ENCODE data around the gene DUSP8.

The DUSP8 gene

GRCh38 chr11:1554981-1555712 lies 16.9 kb downstream of the DUSP8 start:
- no peak for DNase-seq (ENCODE audit: low read depth in 2 of 2)

DNA sequence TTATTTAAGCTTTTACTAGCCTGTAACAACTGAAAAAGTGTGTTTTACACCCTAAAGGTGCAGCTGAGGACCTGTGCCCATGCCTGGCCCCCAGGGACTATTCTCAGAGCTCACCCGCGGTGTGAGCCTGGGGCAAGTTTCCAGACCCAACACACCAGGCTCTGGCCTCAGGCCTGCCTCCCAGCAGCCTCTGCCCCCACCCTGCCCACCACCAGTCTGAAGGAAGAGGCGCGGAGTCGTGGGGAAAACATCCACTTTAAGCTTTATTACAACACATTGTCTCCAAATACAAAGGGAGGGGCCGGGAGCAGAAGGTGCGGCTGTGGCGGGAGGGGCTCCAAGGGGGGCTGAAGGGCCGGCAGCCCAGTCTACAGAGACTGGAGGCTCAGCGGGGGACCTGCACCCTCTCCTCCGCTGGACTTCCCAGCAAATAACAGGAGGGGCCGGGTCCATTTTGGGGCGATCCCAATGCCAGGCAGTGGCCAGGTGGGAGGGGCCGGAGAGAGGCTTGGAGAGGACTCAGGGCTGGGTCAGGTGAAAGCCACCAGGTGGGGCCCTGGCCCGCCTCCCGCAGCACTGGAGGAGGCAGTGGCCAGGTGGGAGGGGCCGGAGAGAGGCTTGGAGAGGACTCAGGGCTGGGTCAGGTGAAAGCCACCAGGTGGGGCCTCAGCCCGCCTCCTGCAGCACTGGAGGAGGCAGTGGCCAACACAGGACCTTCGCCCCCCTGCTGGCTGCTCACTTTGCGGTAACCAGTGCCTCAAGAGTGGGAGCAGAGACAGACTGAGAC lies 18.1 kb downstream of the DUSP8 start:
- DNase-seq (ENCODE audit: low read depth in 2 of 2): no peak

DNA sequence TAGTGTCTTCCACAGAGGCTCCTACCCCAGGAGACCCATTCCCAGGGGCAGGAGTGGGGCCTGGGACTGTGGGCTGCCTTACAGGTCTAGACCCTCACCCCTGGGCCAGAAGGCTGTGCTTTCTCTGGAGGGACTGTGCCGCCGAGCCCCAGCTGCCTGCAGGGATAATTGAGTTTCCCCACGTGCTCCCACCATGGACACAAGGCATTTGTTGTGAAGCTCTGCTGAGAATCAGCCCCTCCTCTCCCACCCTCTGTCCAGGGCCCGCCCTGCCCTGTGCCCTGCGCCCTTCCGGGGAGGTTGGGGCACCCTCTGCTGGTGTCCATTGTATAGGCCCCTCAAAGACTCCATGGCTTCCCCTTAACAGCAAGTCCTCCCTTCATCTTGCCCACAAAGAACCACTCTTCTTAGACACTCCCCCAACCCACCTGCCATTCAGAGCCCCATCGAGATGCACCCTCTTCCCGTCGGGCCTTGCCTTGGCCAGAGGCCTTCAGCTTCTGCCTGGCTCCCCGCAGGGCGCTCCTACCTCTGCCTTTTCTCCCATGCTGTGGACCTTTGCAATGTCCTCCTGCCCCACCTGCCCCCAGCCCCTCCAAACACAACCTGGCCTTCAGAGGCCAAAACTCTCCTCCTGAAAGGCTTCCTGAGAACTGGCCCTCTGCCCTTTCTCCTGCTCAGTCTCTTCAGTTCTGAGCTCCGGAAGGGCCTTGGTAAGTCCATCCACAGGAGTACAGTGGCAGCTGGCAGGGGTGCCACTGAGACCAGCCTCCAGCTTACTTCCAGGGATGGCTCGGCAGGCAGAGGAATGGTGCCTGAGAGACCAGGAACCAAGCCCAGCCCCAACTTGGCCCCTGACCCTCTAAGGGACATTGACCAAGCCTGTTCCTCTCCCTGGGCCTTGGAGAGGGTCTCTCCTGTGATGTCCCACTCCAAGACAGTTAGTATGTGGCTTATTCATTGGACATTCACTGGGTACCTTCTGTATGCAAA lies 22.4 kb downstream of the DUSP8 start:
- no peak for DNase-seq (ENCODE audit: low read depth in 2 of 2)

GRCh38 chr11:1548221-1549070 lies 23.6 kb downstream of the DUSP8 start:
- no peak for DNase-seq (ENCODE audit: low read depth in 2 of 2)

GRCh38 chr11:1547467-1548098 lies 24.5 kb downstream of the DUSP8 start:
- DNase-seq (ENCODE audit: low read depth in 2 of 2): no peak

- DNase-seq (ENCODE audit: low read depth in 2 of 2): peak; percentile 21 to 25
Measured at GRCh38 chr11:1546536-1547466, 25.3 kb downstream of the DUSP8 start.

DNA sequence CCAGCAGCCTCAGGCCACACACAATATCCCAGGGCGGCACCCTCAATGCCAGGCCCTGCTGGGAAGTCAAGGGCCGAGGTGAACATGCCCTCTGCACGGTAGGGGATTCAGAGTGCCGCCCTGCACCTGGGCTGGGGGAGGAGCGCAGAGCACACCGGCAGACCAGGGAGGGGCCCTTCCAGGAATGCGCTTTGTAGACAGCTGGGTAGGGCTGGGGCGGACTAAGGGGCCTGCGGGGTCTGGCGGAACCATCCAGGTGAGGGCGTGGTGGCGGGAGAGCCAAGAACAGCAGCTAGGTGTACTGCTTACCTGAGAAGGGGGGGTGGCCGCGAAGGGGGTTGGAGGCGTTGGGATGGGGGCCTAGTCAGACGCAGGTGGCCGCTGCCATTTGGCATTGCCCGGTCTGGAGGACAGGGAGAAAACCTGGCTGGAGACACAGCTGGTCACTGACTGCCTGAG lies 26.0 kb downstream of the DUSP8 start:
- DNase-seq (ENCODE audit: low read depth in 2 of 2): no peak

DNA sequence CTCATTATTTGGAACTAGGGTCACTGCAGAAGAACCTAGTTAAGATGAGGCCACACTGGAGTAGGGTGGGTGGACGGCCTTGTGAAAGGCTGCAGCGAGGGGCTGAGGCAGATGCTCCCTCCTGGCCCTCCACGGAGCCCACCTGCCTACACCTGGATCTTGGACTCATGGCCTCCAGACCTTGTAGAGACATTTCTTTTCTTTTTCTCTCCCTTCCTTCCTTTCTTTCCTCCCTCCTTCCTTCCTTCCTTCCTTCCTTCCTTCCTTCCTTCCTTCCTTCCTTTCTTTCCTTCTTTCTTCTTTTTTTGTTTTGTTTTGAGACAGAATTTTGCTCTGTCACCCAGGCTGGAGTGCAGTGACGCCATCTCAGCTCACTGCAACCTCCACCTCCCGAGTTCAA lies 26.6 kb downstream of the DUSP8 start:
- no peak for DNase-seq (ENCODE audit: low read depth in 2 of 2)

GRCh38 chr11:1544536-1544935 lies 27.5 kb downstream of the DUSP8 start:
- no peak for DNase-seq (ENCODE audit: low read depth in 2 of 2)

DNA sequence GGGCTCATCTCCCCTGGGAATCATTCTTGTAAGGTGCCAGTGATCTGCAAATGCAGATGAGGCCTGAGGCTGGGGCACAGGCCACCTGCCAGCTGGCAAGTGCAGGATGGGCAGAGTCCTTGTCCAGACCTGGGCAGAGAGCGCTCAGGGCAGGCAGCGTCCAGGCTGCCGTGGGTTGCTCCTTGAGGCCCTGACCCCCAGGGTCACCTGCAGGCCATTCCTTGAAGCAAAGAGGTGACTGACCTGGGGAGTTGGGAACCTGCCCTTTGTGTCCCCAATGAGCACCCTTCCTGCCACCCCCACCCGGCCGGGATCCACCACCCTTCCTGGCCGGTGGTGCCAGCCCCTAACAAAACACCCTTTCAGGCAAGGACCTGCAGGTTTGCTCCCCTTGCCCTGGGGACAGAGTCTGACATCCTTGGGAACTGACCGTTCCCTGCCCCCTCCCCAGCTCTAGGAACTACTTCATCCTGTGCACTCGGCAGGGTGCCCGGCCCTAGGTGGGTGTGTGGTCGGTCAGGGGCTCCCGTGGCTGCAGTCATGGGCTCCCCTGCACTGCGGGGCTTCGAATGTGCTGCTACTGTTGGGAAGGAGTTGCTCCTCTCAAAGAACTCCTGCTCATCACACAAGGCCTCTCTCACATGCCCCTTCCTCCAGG lies 28.3 kb downstream of the DUSP8 start:
- no peak for DNase-seq (ENCODE audit: low read depth in 2 of 2)

GRCh38 chr11:1542267-1542666 lies 29.8 kb downstream of the DUSP8 start:
- DNase-seq (ENCODE audit: low read depth in 2 of 2): no peak

DNA sequence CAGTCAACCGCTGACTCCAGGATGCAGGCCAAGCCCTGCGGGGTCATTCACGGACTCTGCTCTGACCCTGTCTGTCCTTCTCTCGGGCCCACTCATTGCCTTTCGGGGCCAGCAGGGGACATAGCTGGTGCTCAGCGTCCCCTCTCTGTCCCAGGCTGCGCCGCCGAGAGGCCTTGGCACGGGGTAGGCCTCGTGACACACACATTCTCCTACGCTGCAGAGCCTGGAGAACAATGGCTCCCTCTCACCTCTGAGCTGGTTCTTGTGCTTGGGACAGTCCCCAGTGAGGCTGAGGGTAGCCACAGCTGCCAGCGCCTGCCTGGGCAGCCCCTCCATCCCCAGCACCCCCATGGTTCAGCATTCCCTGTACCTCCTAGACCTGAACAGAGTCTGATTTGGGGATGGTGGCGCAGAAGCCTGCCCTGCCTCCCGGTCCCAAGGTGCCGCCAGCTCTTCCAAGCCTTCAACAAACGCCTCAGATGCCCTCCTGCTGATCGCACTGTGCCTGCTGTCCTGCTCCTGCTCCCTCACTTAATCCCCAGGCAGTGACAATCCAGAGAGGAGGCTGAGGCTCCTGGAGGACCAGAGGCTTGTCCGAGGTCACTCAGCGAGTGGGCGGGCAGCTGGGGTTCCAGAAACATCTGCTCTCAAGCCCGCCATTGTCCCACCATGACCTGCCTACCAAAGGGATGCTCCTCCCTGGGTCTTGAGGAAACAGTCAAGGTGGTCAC lies 30.4 kb downstream of the DUSP8 start:
- DNase-seq (ENCODE audit: low read depth in 2 of 2): no peak

DNA sequence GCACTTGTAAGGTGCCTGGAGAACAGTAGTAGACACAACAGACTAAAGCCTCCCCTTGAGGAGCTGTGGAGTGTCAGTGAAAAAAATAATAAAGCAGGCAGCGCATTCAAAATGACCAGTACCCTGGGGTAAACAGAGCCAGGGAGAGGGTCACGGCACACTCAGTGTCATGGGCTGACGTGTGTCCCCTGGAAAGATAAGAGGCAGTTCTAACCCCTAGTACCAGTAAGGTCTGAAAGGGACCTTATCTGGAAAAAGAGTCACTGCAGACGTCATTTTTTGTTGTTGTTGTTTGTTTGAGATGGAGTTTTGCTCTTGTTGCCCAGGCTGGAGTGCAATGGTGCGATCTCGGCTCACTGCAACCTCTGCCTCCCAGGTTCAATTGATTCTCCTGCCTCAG lies 32.0 kb downstream of the DUSP8 start:
- no peak for DNase-seq (ENCODE audit: low read depth in 2 of 2)

DNA sequence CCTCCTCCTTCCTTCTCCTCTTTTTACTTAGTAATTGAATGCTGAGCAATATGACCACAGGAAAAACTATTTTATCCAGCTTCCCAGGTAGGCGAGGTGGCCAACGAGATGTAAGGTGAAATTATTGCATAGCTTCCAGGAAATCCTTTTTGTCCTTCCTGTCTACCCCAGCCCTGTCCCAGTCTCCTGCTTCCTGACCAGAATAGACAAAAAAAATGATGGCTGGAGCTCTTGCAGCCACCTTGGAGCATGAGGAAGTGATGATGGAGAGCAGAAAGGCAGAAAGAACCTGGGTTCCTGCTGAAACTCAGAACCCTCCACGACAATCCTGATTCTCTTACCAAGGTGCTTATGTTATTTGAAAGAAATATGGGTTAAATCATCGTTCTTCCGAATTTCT lies 33.9 kb downstream of the DUSP8 start:
- no peak for DNase-seq (ENCODE audit: low read depth in 2 of 2)

DNA sequence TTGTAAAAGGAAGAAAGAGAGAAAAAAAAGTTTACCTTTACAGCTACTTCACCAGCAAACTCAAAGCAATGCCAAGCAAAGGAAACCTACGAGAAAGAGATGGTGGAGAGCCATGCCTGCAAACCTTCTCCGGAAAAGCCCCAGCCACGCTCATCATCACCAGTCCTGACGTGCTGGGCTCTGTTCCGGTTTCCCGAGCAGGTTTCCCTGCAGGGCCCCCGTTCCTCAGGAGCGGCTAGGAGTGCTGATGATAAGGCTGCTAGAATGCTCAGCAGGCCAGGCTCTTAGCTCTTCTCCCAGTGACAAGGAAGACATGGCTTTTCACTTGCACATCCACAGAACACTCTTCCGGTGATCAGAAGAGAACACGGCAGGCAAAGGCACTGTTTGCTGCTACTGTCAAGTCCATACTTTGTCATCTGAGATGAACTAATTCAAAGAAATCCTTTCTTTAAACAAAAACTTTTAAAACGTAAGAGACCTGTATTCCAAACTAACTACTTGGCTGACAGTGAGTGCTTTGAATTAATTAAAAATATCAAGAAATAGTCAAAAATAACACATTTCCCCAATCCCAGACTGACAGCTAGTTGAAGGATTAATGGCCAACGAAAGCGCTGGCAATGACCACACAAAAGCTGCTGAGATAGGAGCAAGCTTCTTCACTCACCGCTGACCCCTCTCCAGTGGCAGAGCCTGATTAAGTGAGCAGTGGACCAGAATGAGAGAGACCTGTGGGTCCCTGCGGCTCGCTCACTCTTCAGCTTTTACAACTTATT lies 35.8 kb downstream of the DUSP8 start:
- DNase-seq (ENCODE audit: low read depth in 2 of 2): no peak

- DNase-seq (ENCODE audit: low read depth in 2 of 2): no peak
Measured at GRCh38 chr11:1534682-1535081, 37.4 kb downstream of the DUSP8 start.

DNA sequence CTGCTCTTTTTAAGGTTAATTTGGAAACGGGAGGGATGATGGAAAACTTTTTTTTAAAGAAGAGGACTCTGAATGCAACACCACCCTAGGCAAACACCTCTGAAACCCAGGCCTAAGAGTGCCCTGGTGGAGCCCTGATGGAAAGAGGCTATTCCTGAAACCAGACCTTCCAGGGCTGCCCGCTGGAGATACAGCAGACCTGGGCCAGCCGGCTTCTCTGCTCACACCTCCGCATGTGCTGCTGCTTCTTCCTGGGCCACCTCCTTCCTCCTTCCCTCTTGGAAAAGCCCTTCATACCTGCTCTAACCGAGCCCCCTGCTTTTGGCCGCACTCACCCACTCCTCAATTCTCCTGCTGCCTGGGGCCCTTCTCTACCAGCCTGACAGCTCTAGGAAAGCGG lies 37.9 kb downstream of the DUSP8 start:
- no peak for DNase-seq (ENCODE audit: low read depth in 2 of 2)

GRCh38 chr11:1533342-1533725 lies 38.7 kb downstream of the DUSP8 start:
- DNase-seq (ENCODE audit: low read depth in 2 of 2): no peak
